IMR-90 (cell line): Measurements from ENCODE around the gene CHMP4A. TPM values are rescaled to one million over a fixed set of nuclear protein-coding genes. Genes with fewer than 3 reads are reported as not detected.

Source experiments
- ATAC-seq: fragments of 200-7000 bp; cut with Tn5 transposase; 2 replicates; pipeline ENCODE4 v1.9.1; 2020; ENCODE audit warnings: low read depth, mild to moderate bottlenecking, moderate library complexity
- BruUV-seq: library from RNA; stranded (reverse); fragments of 400-500 nt; replicated peaks from 2 replicates; lab custom pipeline; 2021; lab: Mats Ljungman, UMichigan
- CTCF ChIA-PET: fragments of 300-600 bp; formaldehyde crosslinking; extraction: SDS; loops from one replicate; lab custom pipeline; 2021; ENCODE audit warnings: antibody characterized with exemption; lab: Yijun Ruan, JAX
- POLR2A ChIA-PET: fragments of 300-600 bp; sonication (Branson Sonifier 250); formaldehyde crosslinking; loops from one replicate; lab custom pipeline; 2022; ENCODE audit warnings: antibody characterized with exemption; ENCODE audit not compliant: unreplicated experiment; lab: Charles Lee
- DNase-seq: peaks from one replicate; pipeline ENCODE4 v3.0.0; 2013
- H2AFZ ChIP-seq: replicated peaks from 2 replicates; pipeline ENCODE3; 2013; ENCODE audit warnings: low read length, mild to moderate bottlenecking; ENCODE audit not compliant: poor library complexity
- H2AK5ac ChIP-seq: 2 replicates; pipeline ENCODE4 v1.6.1; 2013; ENCODE audit warnings: low read depth, low read length, inconsistent platforms
- H2AK9ac ChIP-seq: replicated peaks from 2 replicates; pipeline ENCODE3; 2013; ENCODE audit warnings: mild to moderate bottlenecking, low read depth, low read length, moderate library complexity; ENCODE audit not compliant: poor library complexity
- H2BK120ac ChIP-seq: 2 replicates; pipeline ENCODE4 v1.6.1; 2013; ENCODE audit warnings: low read depth, low read length, inconsistent platforms
- H2BK15ac ChIP-seq: 3 replicates; pipeline ENCODE4 v1.6.1; 2013; ENCODE audit warnings: low read depth, low read length, inconsistent platforms
- H2BK20ac ChIP-seq: 2 replicates; pipeline ENCODE4 v1.6.1; 2013; ENCODE audit warnings: low read depth, mild to moderate bottlenecking, inconsistent platforms, low read length, moderate library complexity
- H2BK5ac ChIP-seq: 2 replicates; pipeline ENCODE4 v1.6.1; 2013; ENCODE audit warnings: mild to moderate bottlenecking, low read depth, low read length, inconsistent platforms; ENCODE audit not compliant: poor library complexity, severe bottlenecking
- H3K14ac ChIP-seq: replicated peaks from 2 replicates; pipeline ENCODE4 v1.6.1; 2013; ENCODE audit warnings: low read depth, low read length, inconsistent platforms
- H3K18ac ChIP-seq: 2 replicates; pipeline ENCODE4 v1.6.1; 2013; ENCODE audit warnings: low read depth, low read length, control low read depth
- H3K23ac ChIP-seq: 2 replicates; pipeline ENCODE4 v1.6.1; 2013; ENCODE audit warnings: low read depth, low read length, inconsistent platforms
- H3K27ac ChIP-seq: 2 replicates; pipeline ENCODE4 v1.5.1; 2013; ENCODE audit warnings: mild to moderate bottlenecking, control low read depth, low read length; ENCODE audit not compliant: insufficient read depth
- H3K27me3 ChIP-seq: 2 replicates; pipeline ENCODE4 v1.6.1; 2013; ENCODE audit warnings: low read length; ENCODE audit not compliant: control insufficient read depth, insufficient read depth
- H3K36me3 ChIP-seq: 2 replicates; pipeline ENCODE4 v1.6.1; 2013; ENCODE audit warnings: low read length, mixed read lengths; ENCODE audit not compliant: control insufficient read depth, insufficient read depth
- H3K4ac ChIP-seq: 2 replicates; pipeline ENCODE4 v1.6.1; 2013; ENCODE audit warnings: low read depth, low read length, inconsistent platforms
- H3K4me1 ChIP-seq: 2 replicates; pipeline ENCODE4 v1.6.1; 2013; ENCODE audit warnings: low read length, mixed read lengths; ENCODE audit not compliant: control insufficient read depth, insufficient read depth
- H3K4me2 ChIP-seq: 2 replicates; pipeline ENCODE4 v1.6.1; 2013; ENCODE audit warnings: low read depth, mild to moderate bottlenecking, control low read depth, low read length, moderate library complexity
- H3K4me3 ChIP-seq: 2 replicates; pipeline ENCODE4 v1.5.1; 2013; ENCODE audit warnings: low read depth, mild to moderate bottlenecking, control low read depth, low read length, moderate library complexity; ENCODE audit not compliant: insufficient read depth
- H3K56ac ChIP-seq: 2 replicates; pipeline ENCODE4 v1.6.1; 2013; ENCODE audit warnings: low read length, inconsistent platforms; ENCODE audit not compliant: insufficient read depth; ENCODE audit errors: extremely low read depth
- H3K79me1 ChIP-seq, 2 experiments: 2 replicates each; pipeline ENCODE4 v1.6.1; 2013; ENCODE audit warnings: low read length in 2 of 2, inconsistent platforms in 1 of 2, low read depth in 1 of 2
- H3K9ac ChIP-seq: 2 replicates; pipeline ENCODE4 v1.6.1; 2013; ENCODE audit warnings: low read depth, low read length, control low read depth
- H3K9me1 ChIP-seq: 2 replicates; pipeline ENCODE4 v1.6.1; 2013; ENCODE audit warnings: low read length, inconsistent platforms; ENCODE audit not compliant: insufficient read depth
- H3K9me3 ChIP-seq: 2 replicates; pipeline ENCODE4 v1.6.1; 2013; ENCODE audit warnings: low read length; ENCODE audit not compliant: control insufficient read depth, insufficient read depth
- H4K20me1 ChIP-seq: 2 replicates; pipeline ENCODE4 v1.6.1; 2013; ENCODE audit warnings: low read length, inconsistent platforms; ENCODE audit not compliant: insufficient read depth
- H4K5ac ChIP-seq: 2 replicates; pipeline ENCODE4 v1.6.1; 2013; ENCODE audit warnings: mild to moderate bottlenecking, low read depth, low read length, control low read depth
- H4K8ac ChIP-seq, 2 experiments: 2 replicates each; pipeline ENCODE4 v1.6.1; 2013; ENCODE audit warnings: low read depth in 2 of 2, low read length in 2 of 2, control low read depth in 1 of 2, inconsistent platforms in 1 of 2
- H4K91ac ChIP-seq: 2 replicates; pipeline ENCODE4 v1.6.1; 2013; ENCODE audit warnings: low read depth, low read length, inconsistent platforms; ENCODE audit not compliant: insufficient read depth
- BHLHE40 ChIP-seq: fragments of 150-350 bp; IDR thresholded peaks from 2 replicates; pipeline ENCODE4 v1.6.1; 2016; ENCODE audit warnings: mild to moderate bottlenecking, low read depth, low read length
- CHD1 ChIP-seq: IDR thresholded peaks from 2 replicates; pipeline ENCODE4 v1.6.1; 2012; ENCODE audit warnings: low read depth, low read length, improper control_type of control experiment
- MAZ ChIP-seq: IDR thresholded peaks from 2 replicates; pipeline ENCODE4 v1.6.1; 2012; ENCODE audit warnings: low read depth, mild to moderate bottlenecking, low read length, improper control_type of control experiment, moderate library complexity, borderline replicate concordance
- RAD21 ChIP-seq: IDR thresholded peaks from 2 replicates; pipeline ENCODE4 v1.6.1; 2012; ENCODE audit warnings: low read length, improper control_type of control experiment
- RCOR1 ChIP-seq: IDR thresholded peaks from 2 replicates; pipeline ENCODE4 v1.6.1; 2012; ENCODE audit warnings: mild to moderate bottlenecking, low read length, improper control_type of control experiment; ENCODE audit not compliant: insufficient replicate concordance
- RFX5 ChIP-seq: IDR thresholded peaks from 2 replicates; pipeline ENCODE4 v1.8.0; 2012; ENCODE audit warnings: low read depth, mild to moderate bottlenecking, low read length, moderate library complexity
- SMC3 ChIP-seq: fragments of 150-350 bp; IDR thresholded peaks from 2 replicates; pipeline ENCODE4 v1.6.1; 2016; ENCODE audit warnings: low read depth, mild to moderate bottlenecking, antibody characterized with exemption, low read length, moderate library complexity
- WGBS, 2 experiments: methylation state at CpG; one replicate each; pipeline versions ENCODE4 v1.1.5 to v1.1.7; 2013; ENCODE audit warnings: missing lambda C conversion rate in 2 of 2; ENCODE audit not compliant: insufficient read length in 1 of 2; ENCODE audit errors: extremely low coverage in 2 of 2; 5-methylcytosine and 5-hydroxymethylcytosine counted together
- dilution Hi-C: fragments of 300-500 bp; cut with HindIII; formaldehyde crosslinking; loops from one replicate; pipeline ENCODE4 v1.14.3; 2018; ENCODE audit warnings: low sequenced_read_pairs; ENCODE audit not compliant: unreplicated experiment
- in situ Hi-C: fragments of 300-500 bp; cut with MboI; formaldehyde crosslinking; loops from 3 replicates; pipeline ENCODE4 v1.14.3; 2019; ENCODE audit warnings: low sequenced_read_pairs, inconsistent platforms, mixed read lengths
- intact Hi-C: fragments of 100-400 bp; cut with micrococcal nuclease; formaldehyde crosslinking; loops from 2 replicates; pipeline ENCODE4 v1.10.0; 2022
- polyA plus RNA-seq, 3 experiments: library from polyadenylated mRNA; depleted of rRNA; stranded (reverse); fragments of >200 nt; gene quantifications; 2 replicates each; pipeline ENCODE4 v1.2.3, GENCODE V29; 2012; ENCODE audit warnings: low replicate concordance in 1 of 3
- total RNA-seq: library from RNA; depleted of rRNA; stranded (reverse); fragments of >200 nt; gene quantifications from 2 replicates; pipeline ENCODE4 v1.2.3, GENCODE V29; 2012
- TF ChIP-seq, protein P1 (sequence below): fragments of 150-350 bp; IDR thresholded peaks from 2 replicates; pipeline ENCODE4 v1.6.1; 2016; ENCODE audit warnings: low read depth, mild to moderate bottlenecking, low read length, moderate library complexity, borderline replicate concordance
- TF ChIP-seq, protein P2 (sequence below): conservative IDR thresholded peaks from 2 replicates; pipeline ENCODE4 v1.5.1; 2012; ENCODE audit warnings: mild to moderate bottlenecking, low read depth, low read length, improper control_type of control experiment
- TF ChIP-seq, protein P3 (sequence below): fragments of 150-350 bp; IDR thresholded peaks from 2 replicates; pipeline ENCODE4 v1.6.1; 2017; ENCODE audit warnings: mild to moderate bottlenecking, antibody characterized with exemption, low read length, low read depth

Gene CHMP4A
- total and polyA plus RNA-seq, 2 of the 4 experiments (the other 2 are of a cell fraction): 22.0 to 63.8 TPM

DNA sequence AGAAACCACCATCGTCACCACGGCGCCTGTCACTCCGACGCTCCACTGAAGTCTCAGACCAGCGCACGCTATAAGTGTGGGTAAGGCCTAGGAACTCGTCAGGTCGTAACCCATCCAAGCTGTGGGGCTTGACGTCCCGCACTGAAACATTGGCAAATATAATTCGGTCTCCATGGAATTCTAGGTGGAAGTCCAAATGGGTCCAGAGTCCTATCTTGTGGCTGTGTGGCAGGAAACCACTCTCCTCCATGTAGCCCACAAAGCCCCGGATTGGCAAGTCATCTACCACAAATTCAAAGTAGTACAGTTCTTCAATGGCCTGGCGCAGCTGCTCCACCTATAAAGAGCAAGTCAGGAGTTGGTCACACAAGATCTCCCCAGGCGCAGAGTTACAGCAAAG lies 20.4 kb downstream of the CHMP4A start:
- Histone ChIP-seq H3K4me2 (no peak overlapping the region), H3K27ac (no peak overlapping the region), H2BK20ac (no peak overlapping the region), H3K23ac (no peak overlapping the region), H4K91ac (no peak overlapping the region), H3K4me3 (no peak overlapping the region), H2AFZ (no peak overlapping the region), H3K4me1 (peaks cover 8% of the 10 kb centered on the region), H2AK9ac (no peak overlapping the region), H3K27me3 (no peaks in the 10 kb centered on the region), H3K9me1 (peaks cover 12% of the 10 kb centered on the region; the same call in 1 of the 2 replicates), H4K5ac (no peak overlapping the region), H2BK120ac (no peak overlapping the region), H4K8ac (no peak overlapping the region), H2BK5ac (no peak overlapping the region), H4K20me1 (no peaks in the 10 kb centered on the region), H3K36me3 (peaks cover 21% of the 10 kb centered on the region), H3K4ac (no peak overlapping the region), H2AK5ac (no peak overlapping the region), H3K9ac (no peak overlapping the region), H3K56ac (no peak overlapping the region), H3K14ac (no peak overlapping the region), H2BK15ac (no peak overlapping the region), H3K18ac (no peak overlapping the region), H3K79me1 (peaks cover 34 to 68% of the 10 kb centered on the region in 2 experiments), H3K9me3 (no peaks in the 10 kb centered on the region)
- no peak for DNase-seq
- TF ChIP-seq MAZ (no peak), RFX5 (no peak), RAD21 (no peak), RCOR1 (no peak), SMC3 (no peak), BHLHE40 (no peak), CHD1 (no peak)
- TF ChIP-seq, protein P1, sequence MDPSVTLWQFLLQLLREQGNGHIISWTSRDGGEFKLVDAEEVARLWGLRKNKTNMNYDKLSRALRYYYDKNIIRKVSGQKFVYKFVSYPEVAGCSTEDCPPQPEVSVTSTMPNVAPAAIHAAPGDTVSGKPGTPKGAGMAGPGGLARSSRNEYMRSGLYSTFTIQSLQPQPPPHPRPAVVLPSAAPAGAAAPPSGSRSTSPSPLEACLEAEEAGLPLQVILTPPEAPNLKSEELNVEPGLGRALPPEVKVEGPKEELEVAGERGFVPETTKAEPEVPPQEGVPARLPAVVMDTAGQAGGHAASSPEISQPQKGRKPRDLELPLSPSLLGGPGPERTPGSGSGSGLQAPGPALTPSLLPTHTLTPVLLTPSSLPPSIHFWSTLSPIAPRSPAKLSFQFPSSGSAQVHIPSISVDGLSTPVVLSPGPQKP: no peak
- TF ChIP-seq, protein P2, sequence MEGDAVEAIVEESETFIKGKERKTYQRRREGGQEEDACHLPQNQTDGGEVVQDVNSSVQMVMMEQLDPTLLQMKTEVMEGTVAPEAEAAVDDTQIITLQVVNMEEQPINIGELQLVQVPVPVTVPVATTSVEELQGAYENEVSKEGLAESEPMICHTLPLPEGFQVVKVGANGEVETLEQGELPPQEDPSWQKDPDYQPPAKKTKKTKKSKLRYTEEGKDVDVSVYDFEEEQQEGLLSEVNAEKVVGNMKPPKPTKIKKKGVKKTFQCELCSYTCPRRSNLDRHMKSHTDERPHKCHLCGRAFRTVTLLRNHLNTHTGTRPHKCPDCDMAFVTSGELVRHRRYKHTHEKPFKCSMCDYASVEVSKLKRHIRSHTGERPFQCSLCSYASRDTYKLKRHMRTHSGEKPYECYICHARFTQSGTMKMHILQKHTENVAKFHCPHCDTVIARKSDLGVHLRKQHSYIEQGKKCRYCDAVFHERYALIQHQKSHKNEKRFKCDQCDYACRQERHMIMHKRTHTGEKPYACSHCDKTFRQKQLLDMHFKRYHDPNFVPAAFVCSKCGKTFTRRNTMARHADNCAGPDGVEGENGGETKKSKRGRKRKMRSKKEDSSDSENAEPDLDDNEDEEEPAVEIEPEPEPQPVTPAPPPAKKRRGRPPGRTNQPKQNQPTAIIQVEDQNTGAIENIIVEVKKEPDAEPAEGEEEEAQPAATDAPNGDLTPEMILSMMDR: no peak
- TF ChIP-seq, protein P3, sequence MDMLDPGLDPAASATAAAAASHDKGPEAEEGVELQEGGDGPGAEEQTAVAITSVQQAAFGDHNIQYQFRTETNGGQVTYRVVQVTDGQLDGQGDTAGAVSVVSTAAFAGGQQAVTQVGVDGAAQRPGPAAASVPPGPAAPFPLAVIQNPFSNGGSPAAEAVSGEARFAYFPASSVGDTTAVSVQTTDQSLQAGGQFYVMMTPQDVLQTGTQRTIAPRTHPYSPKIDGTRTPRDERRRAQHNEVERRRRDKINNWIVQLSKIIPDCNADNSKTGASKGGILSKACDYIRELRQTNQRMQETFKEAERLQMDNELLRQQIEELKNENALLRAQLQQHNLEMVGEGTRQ: no peak
- ChIA-PET POLR2A (no interaction called here), CTCF (no interaction called here)
- WGBS, 2 experiments: 100% methylated on average over 5 of the region's 15 CpGs; no CpG with 5 or more reads in 1 of the 2 experiments
- BruUV-seq: no TSS peak
- no peak for ATAC-seq
- intact Hi-C loops (no loop called here), dilution Hi-C loops (no loop called here), in situ Hi-C loops (no loop called here)
